IPS-18c (cell line): ENCODE data around the gene EFL1.

Experiments used
- H3K4me3 ChIP-seq: 2 replicates; pipeline ENCODE4 v1.7.0; 2013; ENCODE audit warnings: low read depth, mild to moderate bottlenecking, low read length, moderate library complexity; ENCODE audit not compliant: insufficient read depth
- H3K9me3 ChIP-seq: one replicate; pipeline ENCODE4 v1.6.1; 2013; ENCODE audit warnings: mild to moderate bottlenecking, low read length, moderate library complexity; ENCODE audit not compliant: control insufficient read depth, insufficient read depth

The EFL1 gene

GRCh38 chr15:82183121-82184031 lies 79.2 kb downstream of the EFL1 start:
- H3K9me3 ChIP-seq = no peaks in the 10 kb centered on the region
- no peak overlapping the region for H3K4me3 ChIP-seq

- no peak overlapping the region for H3K4me3 ChIP-seq
- H3K9me3 ChIP-seq = no peaks in the 10 kb centered on the region
Observed at GRCh38 chr15:82181371-82181770, 81.2 kb downstream of the EFL1 start.

- Histone ChIP-seq H3K9me3 (no peaks in the 10 kb centered on the region), H3K4me3 (no peak overlapping the region)
Observed at GRCh38 chr15:82178061-82178460, 84.5 kb downstream of the EFL1 start.

DNA sequence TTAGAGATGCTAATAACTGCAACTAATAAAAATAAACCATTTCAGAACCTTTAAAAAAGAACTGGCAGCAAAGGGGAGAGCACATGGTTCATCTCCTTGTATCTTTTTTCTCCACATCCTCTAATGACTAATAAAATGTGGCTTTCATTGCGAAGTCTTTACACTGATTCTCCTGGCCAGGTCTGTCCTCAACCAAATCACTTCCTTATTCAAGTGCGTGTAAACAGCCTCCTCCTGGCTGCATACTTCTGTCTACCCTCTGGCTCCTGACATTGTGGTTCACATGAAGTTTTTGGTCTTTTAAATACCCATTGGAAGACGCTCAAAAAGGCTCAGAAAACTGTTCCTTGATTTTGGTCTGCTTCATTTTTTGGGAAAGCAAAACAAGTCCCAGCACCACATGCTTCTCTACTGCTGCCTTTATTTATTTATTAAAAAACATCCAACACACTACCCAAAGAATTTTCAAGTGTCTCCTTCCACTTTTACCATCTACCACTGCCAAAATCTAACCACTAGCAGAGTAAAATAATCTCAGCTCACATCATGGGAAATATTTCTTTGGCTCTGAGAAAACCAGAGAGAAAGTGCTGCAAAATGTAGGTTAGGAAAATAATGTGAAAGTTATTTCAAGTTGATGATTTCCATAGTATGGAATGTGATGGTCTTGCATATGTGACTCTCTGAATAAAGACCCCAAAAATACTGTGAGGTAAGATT lies 85.1 kb downstream of the EFL1 start:
- H3K4me3 ChIP-seq = no peak overlapping the region
- H3K9me3 ChIP-seq = no peaks in the 10 kb centered on the region

DNA sequence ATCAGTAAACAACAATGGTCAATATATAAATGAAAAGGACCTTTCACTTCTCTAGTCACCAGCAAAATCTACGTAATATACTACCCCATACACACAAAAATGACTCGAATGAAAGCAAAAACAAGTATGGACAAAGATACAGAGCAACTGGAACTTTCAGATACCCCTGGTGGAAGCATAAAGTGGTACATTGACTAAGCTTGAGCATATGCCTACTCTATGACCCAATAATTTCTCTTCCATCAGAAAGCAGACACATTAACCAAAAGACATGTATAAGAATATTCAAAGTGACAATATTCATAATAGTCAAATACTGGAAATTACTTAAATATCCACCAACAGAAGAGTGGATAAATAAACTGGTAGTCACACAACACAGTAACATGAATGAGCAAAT lies 86.0 kb downstream of the EFL1 start:
- H3K9me3 ChIP-seq = no peaks in the 10 kb centered on the region
- no peak overlapping the region for H3K4me3 ChIP-seq

- no peaks in the 10 kb centered on the region for H3K9me3 ChIP-seq
- H3K4me3 ChIP-seq = no peak overlapping the region
Observed at GRCh38 chr15:82174471-82175235, 87.9 kb downstream of the EFL1 start.

- H3K4me3 ChIP-seq = no peak overlapping the region
Observed at GRCh38 chr15:82173108-82173507, 89.4 kb downstream of the EFL1 start.

GRCh38 chr15:82172506-82172905 lies 90.0 kb downstream of the EFL1 start:
- H3K4me3 ChIP-seq = no peak overlapping the region
- no peaks in the 10 kb centered on the region for H3K9me3 ChIP-seq

More at GRCh38 chr15:82173108-82173507, 89.4 kb downstream of the EFL1 start:
- H3K9me3 ChIP-seq = no peaks in the 10 kb centered on the region

- Histone ChIP-seq H3K4me3 (no peak overlapping the region), H3K9me3 (no peaks in the 10 kb centered on the region)
Observed at GRCh38 chr15:82168757-82169156, 93.8 kb downstream of the EFL1 start.

DNA sequence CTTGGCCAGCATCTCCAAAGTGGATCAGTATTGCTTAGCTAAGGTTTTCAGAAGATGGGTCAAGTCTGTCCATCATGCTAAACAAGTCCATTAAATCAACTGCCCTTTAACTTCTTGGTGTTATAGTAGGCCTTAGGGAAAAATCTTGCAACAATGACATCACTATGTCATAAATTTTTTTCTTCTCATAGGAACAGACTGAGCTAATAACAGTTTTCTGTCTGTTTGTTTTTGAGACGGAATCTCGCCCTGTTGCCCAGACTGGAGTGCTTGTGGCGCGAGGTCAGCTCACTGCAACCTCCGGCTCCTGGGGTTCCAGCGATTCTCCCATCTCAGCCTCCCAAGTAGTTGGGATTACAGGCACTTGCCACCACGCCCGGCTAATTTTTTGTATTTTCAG lies 94.2 kb downstream of the EFL1 start:
- no peak overlapping the region for H3K4me3 ChIP-seq
- no peaks in the 10 kb centered on the region for H3K9me3 ChIP-seq

DNA sequence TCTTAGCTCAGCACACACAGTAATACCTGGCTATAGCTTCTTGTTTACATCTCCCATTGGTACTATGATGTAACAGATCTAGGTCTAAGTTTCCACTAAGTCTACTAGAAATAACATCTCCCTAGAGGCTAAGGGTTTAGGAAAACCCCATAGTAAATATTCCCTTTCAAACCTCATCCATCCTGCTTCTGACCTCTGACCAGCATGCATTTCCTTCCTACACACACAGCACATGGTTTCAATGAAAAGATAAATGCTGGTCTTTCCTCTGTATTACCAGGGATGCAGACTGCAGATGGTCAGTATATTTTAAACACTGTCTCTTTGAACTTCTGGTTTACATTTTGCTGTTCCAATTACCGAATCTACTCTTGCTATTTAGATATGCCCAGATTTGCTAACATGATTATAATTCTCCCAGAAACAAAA lies 96.6 kb downstream of the EFL1 start:
- H3K9me3 ChIP-seq = no peaks in the 10 kb centered on the region
- no peak overlapping the region for H3K4me3 ChIP-seq

DNA sequence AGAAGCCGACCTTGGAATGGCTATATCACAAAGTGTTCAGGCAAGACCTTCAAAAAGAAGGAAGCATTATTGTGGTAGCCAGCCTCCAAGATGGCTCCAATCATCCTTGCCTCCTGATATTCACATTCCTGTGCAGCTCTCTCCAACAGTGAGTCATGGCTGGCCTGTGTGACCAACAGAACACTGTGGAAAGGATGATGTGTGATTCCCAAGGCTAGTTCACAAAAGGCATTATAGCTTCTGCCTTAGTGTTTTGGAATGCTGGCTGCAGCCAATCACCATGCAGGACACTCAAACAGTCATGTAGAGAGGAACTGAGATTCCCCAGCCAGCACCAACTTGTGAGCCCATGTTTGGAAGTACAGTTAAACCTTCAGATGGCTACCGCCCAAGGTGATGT lies 102.6 kb downstream of the EFL1 start:
- no peak overlapping the region for H3K4me3 ChIP-seq
- no peaks in the 10 kb centered on the region for H3K9me3 ChIP-seq

GRCh38 chr15:82158811-82159210 lies 103.7 kb downstream of the EFL1 start:
- H3K9me3 ChIP-seq = no peaks in the 10 kb centered on the region

DNA sequence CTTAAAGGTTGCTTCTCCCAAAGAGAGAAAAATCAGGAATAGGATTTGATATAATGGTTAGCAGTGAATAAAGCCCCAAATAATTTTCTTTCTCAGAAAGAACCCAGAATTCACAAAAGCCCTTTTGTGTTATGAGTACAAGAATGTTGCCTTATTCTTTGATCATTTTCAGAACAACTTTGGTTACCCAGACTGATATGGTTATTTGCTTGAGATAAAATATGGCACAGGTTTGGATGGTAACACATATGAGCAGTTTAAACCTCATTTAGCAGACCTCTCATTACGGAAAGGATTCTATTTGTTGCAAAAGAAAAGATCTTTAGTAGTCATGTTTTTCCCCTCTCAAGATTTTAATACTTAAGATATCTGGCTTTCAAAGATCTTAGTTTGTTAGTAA lies 111.9 kb downstream of the EFL1 start:
- no peaks in the 10 kb centered on the region for H3K9me3 ChIP-seq
- H3K4me3 ChIP-seq = no peak overlapping the region

More at GRCh38 chr15:82158811-82159210, 103.7 kb downstream of the EFL1 start:
- H3K4me3 ChIP-seq = no peak overlapping the region

DNA sequence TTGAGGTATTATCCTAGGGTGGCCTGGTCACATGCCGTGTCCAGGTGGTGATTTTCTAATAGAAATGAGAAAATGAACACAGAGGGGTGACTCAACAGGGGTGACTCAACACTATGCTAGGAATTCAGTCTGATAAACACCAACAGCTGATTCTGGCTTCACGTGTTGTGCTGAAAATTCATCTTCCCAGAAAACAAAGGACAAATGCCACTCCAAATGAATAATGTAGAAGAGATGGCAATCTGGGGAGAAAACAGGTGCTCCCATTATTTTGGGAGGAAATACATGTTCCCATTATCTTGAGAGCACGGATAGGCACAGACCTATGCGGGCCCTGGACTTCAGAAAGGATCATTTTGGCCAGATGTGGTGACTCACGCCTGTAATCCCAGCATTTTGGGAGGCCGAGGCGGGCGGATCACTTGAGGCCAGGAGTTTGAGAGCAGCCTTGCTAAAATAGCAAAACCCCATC lies 115.5 kb downstream of the EFL1 start:
- Histone ChIP-seq H3K4me3 (no peak overlapping the region), H3K9me3 (no peaks in the 10 kb centered on the region)

DNA sequence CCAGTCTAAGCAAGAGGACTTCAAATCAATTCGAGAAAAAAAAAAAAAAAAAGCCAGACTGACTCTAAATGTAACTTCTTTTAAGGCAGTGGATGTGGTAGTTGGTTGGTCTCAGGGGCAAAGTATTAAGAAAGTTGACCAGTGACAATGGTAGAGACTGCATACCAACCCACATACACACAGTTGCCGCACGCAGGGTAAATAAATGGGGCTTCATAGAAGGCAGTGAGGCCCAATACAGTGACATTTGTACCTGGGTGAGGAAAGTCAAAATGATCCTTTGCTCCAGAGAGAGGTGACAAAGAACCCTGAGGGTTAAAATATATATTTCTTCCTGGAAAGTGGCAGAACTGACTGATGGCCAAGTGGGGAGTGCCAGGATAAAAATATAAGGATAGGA lies 116.0 kb downstream of the EFL1 start:
- H3K4me3 ChIP-seq = no peak overlapping the region
- H3K9me3 ChIP-seq = no peaks in the 10 kb centered on the region
